ENCODE measurements around the gene AIG1. TPM values are rescaled to one million over a fixed set of nuclear protein-coding genes. Genes with fewer than 3 reads are reported as not detected.

Gene AIG1
- total RNA-seq, 2 experiments from 2014 or later, result 7.4 to 8.4 TPM

DNA sequence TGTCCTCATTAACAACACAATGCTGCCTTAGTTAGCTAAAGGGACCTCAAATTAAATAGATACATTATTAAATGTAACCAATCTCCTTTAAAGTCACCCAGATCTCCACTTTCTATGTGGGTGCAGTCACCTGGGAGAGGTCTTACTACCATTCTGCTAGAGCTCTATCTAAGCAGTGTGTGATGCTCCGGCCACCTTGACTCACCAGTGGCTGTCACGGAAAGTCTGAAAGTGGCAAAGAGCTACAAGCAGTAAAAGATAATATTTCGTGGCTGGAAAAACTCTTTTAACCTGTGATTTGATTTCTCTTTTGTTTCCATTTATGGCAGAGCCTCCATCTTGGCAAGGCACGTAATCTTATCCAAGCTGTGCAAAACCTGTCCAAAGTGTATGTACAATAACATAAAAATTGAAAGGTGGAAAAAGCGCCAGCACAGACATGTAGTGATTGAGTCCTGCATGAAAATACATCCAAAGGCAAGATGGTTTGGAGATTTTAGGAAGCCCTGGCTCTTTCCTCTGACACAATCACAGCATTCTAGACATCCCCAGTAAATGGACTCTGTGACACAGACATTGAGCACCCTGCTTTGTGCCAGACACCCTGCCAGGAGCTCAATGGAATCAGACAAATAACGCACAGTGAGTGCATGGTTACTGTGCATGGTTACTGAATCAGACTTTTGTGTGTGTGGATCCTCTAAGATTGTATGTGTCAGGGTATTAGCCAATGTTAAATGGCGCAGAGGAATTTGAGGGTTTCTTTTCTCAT is 273.2 kb downstream of the AIG1 start:
- ChIA-PET CTCF (no interaction called here), POLR2A (interaction anchor here (0.6 kb wide), 1 partner anchor 276 kb away, joined by 3 read pairs; no protein-coding TSS in a partner anchor)
- H3K27ac ChIP-seq (ENCODE audit: low read depth in 1 of 2, low read length in 2 of 2), result no peak overlapping the region

DNA sequence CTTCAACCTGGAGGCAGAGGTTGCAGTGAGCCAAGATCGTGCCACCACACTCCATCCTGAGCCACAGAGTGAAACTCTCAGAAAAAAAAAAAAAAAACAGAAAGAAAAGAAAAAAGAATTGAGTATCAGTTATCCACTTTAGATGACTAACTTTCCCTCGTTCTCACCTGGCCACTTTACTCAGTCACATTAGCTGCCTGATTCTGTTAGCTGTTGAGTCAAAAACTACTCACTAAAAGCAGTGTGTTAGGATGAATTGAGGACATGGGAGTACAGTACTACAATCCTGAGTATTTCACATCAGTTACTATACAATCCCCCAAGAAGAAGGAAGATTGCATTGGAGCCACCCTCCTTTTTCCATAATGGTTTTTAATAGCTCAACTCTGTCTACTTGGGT is 275.2 kb downstream of the AIG1 start:
- Histone ChIP-seq H3K9me3 (ENCODE audit: control insufficient read depth in 1 of 2, insufficient read depth in 1 of 2, low read length in 2 of 2) (peaks cover 0 to 3% of the 10 kb centered on the region in 2 experiments), H3K27me3 (ENCODE audit: control insufficient read depth in 1 of 2, insufficient read depth in 2 of 2, low read length in 2 of 2) (no peaks in the 10 kb centered on the region), H3K27ac (ENCODE audit: low read depth in 1 of 2, low read length in 2 of 2) (no peak overlapping the region), H3K4me1 (ENCODE audit: insufficient read depth, low read length) (no peaks in the 10 kb centered on the region), H3K4me3 (ENCODE audit: low read length) (no peak overlapping the region), H3K36me3 (ENCODE audit: insufficient read depth, low read length) (no peaks in the 10 kb centered on the region)
- CTCF ChIA-PET, result interaction anchor here (0.6 to 0.7 kb wide), 2 partner anchors 90 to 97 kb away, joined by 3 read pairs; no protein-coding TSS in a partner anchor
- TF ChIP-seq, protein P1, sequence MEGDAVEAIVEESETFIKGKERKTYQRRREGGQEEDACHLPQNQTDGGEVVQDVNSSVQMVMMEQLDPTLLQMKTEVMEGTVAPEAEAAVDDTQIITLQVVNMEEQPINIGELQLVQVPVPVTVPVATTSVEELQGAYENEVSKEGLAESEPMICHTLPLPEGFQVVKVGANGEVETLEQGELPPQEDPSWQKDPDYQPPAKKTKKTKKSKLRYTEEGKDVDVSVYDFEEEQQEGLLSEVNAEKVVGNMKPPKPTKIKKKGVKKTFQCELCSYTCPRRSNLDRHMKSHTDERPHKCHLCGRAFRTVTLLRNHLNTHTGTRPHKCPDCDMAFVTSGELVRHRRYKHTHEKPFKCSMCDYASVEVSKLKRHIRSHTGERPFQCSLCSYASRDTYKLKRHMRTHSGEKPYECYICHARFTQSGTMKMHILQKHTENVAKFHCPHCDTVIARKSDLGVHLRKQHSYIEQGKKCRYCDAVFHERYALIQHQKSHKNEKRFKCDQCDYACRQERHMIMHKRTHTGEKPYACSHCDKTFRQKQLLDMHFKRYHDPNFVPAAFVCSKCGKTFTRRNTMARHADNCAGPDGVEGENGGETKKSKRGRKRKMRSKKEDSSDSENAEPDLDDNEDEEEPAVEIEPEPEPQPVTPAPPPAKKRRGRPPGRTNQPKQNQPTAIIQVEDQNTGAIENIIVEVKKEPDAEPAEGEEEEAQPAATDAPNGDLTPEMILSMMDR (IDR thresholded peaks at IDR 0.05), result no peak
- DNase-seq (no peak), ATAC-seq (ENCODE audit: poor library complexity) (no peak)
- Mint-ChIP-seq H3K27ac (no peak overlapping the region), H3K4me3 (no peak overlapping the region), H3K36me3 (ENCODE audit: low read depth) (peaks cover 4% of the 10 kb centered on the region), H3K4me1 (ENCODE audit: low read depth) (no peaks in the 10 kb centered on the region), H3K9me3 (no peaks in the 10 kb centered on the region), H3K27me3 (no peaks in the 10 kb centered on the region)
- intact Hi-C loops (cut with DNase I, micrococcal nuclease), result loop anchor here in 1 of 2 experiments (5.0 kb wide), 1 partner anchor 644 kb away; no protein-coding TSS in a partner anchor
- POLR2A ChIA-PET, result no interaction called here

More for the DNA sequence above, 273.2 kb downstream of the AIG1 start:
- H3K36me3 Mint-ChIP-seq (ENCODE audit: low read depth), result peaks cover 4% of the 10 kb centered on the region
- no peak overlapping the region for H3K4me3 ChIP-seq (ENCODE audit: low read length)
- H3K4me1 ChIP-seq (ENCODE audit: insufficient read depth, low read length), result no peaks in the 10 kb centered on the region
- no peaks in the 10 kb centered on the region for H3K27me3 ChIP-seq (ENCODE audit: control insufficient read depth in 1 of 2, insufficient read depth in 2 of 2, low read length in 2 of 2)
- TF ChIP-seq, protein P1 (IDR thresholded peaks at IDR 0.05), result no peak
- H3K27me3 Mint-ChIP-seq, result no peaks in the 10 kb centered on the region
- no peak overlapping the region for H3K4me3 Mint-ChIP-seq
- H3K4me1 Mint-ChIP-seq (ENCODE audit: low read depth), result no peaks in the 10 kb centered on the region
- H3K9me3 ChIP-seq (ENCODE audit: control insufficient read depth in 1 of 2, insufficient read depth in 1 of 2, low read length in 2 of 2), result peaks cover 0 to 3% of the 10 kb centered on the region in 2 experiments
- ATAC-seq (ENCODE audit: poor library complexity) (no peak), DNase-seq (no peak)
- no peak overlapping the region for H3K27ac Mint-ChIP-seq
- H3K36me3 ChIP-seq (ENCODE audit: insufficient read depth, low read length), result no peaks in the 10 kb centered on the region
- no peaks in the 10 kb centered on the region for H3K9me3 Mint-ChIP-seq
- intact Hi-C loops (cut with DNase I, micrococcal nuclease), result no loop called here

DNA sequence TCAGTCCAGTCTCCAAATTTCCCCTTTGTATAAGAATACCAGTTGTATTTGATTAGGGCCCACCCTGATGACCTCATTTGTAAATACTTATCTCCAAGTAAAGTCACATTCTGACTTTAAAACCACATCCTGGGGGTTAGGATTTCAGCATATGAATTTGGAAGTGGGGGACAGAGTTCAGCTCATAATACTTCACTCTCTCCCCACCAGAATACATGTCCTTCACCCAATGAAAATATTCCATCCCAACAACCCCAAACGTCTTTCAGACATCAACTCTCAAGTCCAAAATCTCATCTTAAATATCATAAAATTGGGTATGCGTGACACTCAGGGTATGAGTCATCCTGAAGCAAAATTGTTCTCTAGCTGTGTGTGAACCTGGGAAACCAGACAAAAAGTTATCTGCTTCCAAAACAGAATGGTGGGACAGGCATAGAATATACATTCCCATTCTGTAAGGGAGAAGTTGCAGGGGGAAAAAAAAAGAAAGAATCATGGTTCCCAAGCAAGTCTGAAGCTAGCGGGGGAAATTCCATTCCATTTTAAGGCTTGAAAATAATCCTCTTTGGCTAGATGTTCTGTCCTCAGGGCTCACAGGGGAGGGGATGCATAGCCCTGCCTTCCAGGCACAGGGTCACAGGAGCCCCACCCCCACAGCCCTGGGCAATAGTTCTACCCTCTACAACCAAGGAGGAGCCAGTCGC is 275.9 kb downstream of the AIG1 start:
- H3K27me3 Mint-ChIP-seq, result no peaks in the 10 kb centered on the region
- POLR2A ChIA-PET, result no interaction called here
- TF ChIP-seq, protein P1 (IDR thresholded peaks at IDR 0.05), result no peak
- peaks cover 0 to 3% of the 10 kb centered on the region in 2 experiments for H3K9me3 ChIP-seq (ENCODE audit: control insufficient read depth in 1 of 2, insufficient read depth in 1 of 2, low read length in 2 of 2)
- no peak overlapping the region for H3K27ac Mint-ChIP-seq
- no peaks in the 10 kb centered on the region for H3K4me1 Mint-ChIP-seq (ENCODE audit: low read depth)
- ATAC-seq (ENCODE audit: poor library complexity), result no peak
- H3K4me3 Mint-ChIP-seq, result no peak overlapping the region
- peaks cover 4% of the 10 kb centered on the region for H3K36me3 Mint-ChIP-seq (ENCODE audit: low read depth)
- H3K4me1 ChIP-seq (ENCODE audit: insufficient read depth, low read length), result no peaks in the 10 kb centered on the region
- H3K4me3 ChIP-seq (ENCODE audit: low read length), result no peak overlapping the region
- no peaks in the 10 kb centered on the region for H3K9me3 Mint-ChIP-seq
- CTCF ChIA-PET, result interaction anchor here (0.6 to 1.1 kb wide), 3 partner anchors 89 to 644 kb away, joined by 3 read pairs; no protein-coding TSS in a partner anchor
- DNase-seq, result no peak
- no peaks in the 10 kb centered on the region for H3K36me3 ChIP-seq (ENCODE audit: insufficient read depth, low read length)
- H3K27me3 ChIP-seq (ENCODE audit: control insufficient read depth in 1 of 2, insufficient read depth in 2 of 2, low read length in 2 of 2), result no peaks in the 10 kb centered on the region
- H3K27ac ChIP-seq (ENCODE audit: low read depth in 1 of 2, low read length in 2 of 2), result no peak overlapping the region
- intact Hi-C loops (cut with DNase I, micrococcal nuclease), result loop anchor here in 1 of 2 experiments (5.0 kb wide), 1 partner anchor 644 kb away; no protein-coding TSS in a partner anchor
